ENCODE data around the gene LCE5A. TPM values are rescaled to one million over a fixed set of nuclear protein-coding genes. Genes with fewer than 3 reads are reported as not detected.

Gene LCE5A
- total and polyA plus RNA-seq, 2 donors (not counting 3 experiments of a cell fraction or from before 2014, with no cell fraction given), result not detected

DNA sequence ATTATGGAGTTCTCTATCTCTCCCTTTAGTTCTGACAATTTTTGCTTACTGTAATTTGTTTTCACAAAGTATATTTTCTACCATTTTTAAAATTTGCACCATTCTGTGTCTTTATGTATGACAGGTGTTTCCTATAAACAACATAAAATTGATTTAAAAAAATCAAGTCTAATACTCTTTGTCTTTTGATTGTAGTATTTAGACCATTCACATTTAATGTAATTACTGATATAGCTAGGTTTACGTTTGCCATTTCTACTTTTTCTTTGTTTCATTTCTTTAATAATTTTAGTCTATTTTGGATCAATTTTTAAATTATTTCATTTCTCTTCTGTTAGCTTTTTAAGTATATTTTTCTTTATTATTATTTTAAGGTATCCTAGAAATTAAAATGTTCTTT lies 44.4 kb upstream of the LCE5A start:
- POLR2A ChIA-PET, result no interaction called here
- DNase-seq (ENCODE audit: low read depth, low spot score), result no peak

More for the DNA sequence above, 44.4 kb upstream of the LCE5A start:
- no peak overlapping the region for H3K4me3 ChIP-seq (replicated peaks in 1 of 3; ENCODE audit: insufficient read depth in 1 of 3, low read depth in 1 of 3, low read length in 3 of 3)
- no peaks in the 10 kb centered on the region for H3K9me3 ChIP-seq (replicated peaks; ENCODE audit: control insufficient read depth, insufficient read depth, low read length)
- intact Hi-C loops (cut with micrococcal nuclease) (no loop called here), dilution Hi-C loops (cut with MboI; ENCODE audit: extremely low pct_ligation_motif_present, low sequenced_read_pairs) (no loop called here)
- no peak overlapping the region for H3K27ac ChIP-seq (ENCODE audit: insufficient read depth, low read depth, low read length)
- no TSS peak for BruUV-seq (replicated peaks)
- no peaks in the 10 kb centered on the region for H3K79me2 ChIP-seq (ENCODE audit: control insufficient read depth, insufficient read depth, low read length)
- no peak for FAIRE-seq
- no peaks in the 10 kb centered on the region for H4K20me1 ChIP-seq (replicated peaks; ENCODE audit: control insufficient read depth, extremely low read depth, insufficient read depth, low read length)
- no peak overlapping the region for H3K9ac ChIP-seq (replicated peaks; ENCODE audit: extremely low read depth, insufficient read depth, low read length)
- H3K27me3 ChIP-seq (ENCODE audit: control insufficient read depth in 2 of 2, insufficient read depth in 2 of 2, low read length in 2 of 2), result peaks cover 0 to 2% of the 10 kb centered on the region in 2 experiments
- no peaks in the 10 kb centered on the region for H3K9me1 ChIP-seq (replicated peaks; ENCODE audit: control insufficient read depth, extremely low read depth, insufficient read depth, low read length)
- CTCF ChIA-PET, result interaction anchor here (1.0 kb wide), 2 partner anchors 8 to 277 kb away, joined by 4 to 9 read pairs; no protein-coding TSS in a partner anchor
- H3K4me2 ChIP-seq (ENCODE audit: insufficient read depth, low read length), result no peak overlapping the region
- H3K36me3 ChIP-seq (ENCODE audit: control insufficient read depth in 2 of 2, extremely low read depth in 1 of 2, insufficient read depth in 2 of 2, low read length in 2 of 2), result no peaks in the 10 kb centered on the region
- H2AFZ ChIP-seq (ENCODE audit: low read depth, low read length), result no peak overlapping the region
- no peaks in the 10 kb centered on the region for H3K4me1 ChIP-seq (ENCODE audit: control insufficient read depth, extremely low read depth, insufficient read depth, low read length)
- TF ChIP-seq POLR2A (IDR thresholded peaks at IDR 0.05; ENCODE audit: low read depth, low read length) (no peak), FOS (IDR thresholded peaks at IDR 0.05; ENCODE audit: borderline replicate concordance, insufficient read depth, low read length) (no peak), GATA2 (IDR thresholded peaks at IDR 0.05; ENCODE audit: insufficient read depth, insufficient read length, low read depth, low read length) (no peak), EZH2 (IDR thresholded peaks at IDR 0.05; ENCODE audit: borderline replicate concordance, low read depth, low read length, severe bottlenecking) (no peak), MYC (IDR thresholded peaks at IDR 0.05; ENCODE audit: low read depth, low read length) (no peak), POLR2AphosphoS5 (IDR thresholded peaks at IDR 0.05; ENCODE audit: insufficient read depth, low read depth, low read length) (no peak), JUN (IDR thresholded peaks at IDR 0.05; ENCODE audit: borderline replicate concordance, insufficient read depth, insufficient read length, low read depth) (no peak)
- TF ChIP-seq, protein P1, sequence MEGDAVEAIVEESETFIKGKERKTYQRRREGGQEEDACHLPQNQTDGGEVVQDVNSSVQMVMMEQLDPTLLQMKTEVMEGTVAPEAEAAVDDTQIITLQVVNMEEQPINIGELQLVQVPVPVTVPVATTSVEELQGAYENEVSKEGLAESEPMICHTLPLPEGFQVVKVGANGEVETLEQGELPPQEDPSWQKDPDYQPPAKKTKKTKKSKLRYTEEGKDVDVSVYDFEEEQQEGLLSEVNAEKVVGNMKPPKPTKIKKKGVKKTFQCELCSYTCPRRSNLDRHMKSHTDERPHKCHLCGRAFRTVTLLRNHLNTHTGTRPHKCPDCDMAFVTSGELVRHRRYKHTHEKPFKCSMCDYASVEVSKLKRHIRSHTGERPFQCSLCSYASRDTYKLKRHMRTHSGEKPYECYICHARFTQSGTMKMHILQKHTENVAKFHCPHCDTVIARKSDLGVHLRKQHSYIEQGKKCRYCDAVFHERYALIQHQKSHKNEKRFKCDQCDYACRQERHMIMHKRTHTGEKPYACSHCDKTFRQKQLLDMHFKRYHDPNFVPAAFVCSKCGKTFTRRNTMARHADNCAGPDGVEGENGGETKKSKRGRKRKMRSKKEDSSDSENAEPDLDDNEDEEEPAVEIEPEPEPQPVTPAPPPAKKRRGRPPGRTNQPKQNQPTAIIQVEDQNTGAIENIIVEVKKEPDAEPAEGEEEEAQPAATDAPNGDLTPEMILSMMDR (IDR thresholded peaks at IDR 0.05; ENCODE audit: extremely low read depth in 1 of 2, insufficient read depth in 1 of 2, low read depth in 1 of 2, low read length in 2 of 2), result no peak
- TF ChIP-seq, protein P2, sequence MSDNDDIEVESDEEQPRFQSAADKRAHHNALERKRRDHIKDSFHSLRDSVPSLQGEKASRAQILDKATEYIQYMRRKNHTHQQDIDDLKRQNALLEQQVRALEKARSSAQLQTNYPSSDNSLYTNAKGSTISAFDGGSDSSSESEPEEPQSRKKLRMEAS (IDR thresholded peaks at IDR 0.05; ENCODE audit: insufficient read depth, insufficient read length), result no peak
